GM10248 (cell line): ENCODE results near the gene SRPK2.

Experiments used
- CTCF ChIA-PET: fragments of 300-600 bp; sonication (Branson Sonifier 250); formaldehyde crosslinking; extraction: SDS; loops from one replicate; lab custom pipeline; 2021; ENCODE audit warnings: antibody characterized with exemption; lab: Yijun Ruan, JAX
- POLR2A ChIA-PET: fragments of 350-650 bp; sonication (Branson Sonifier 250); formaldehyde crosslinking; extraction: SDS; loops from one replicate; lab custom pipeline; 2020; ENCODE audit warnings: antibody characterized with exemption; lab: Yijun Ruan, JAX
- DNase-seq: peaks from one replicate; pipeline ENCODE4 v3.0.0; 2012; ENCODE audit errors: extremely low spot score
- CTCF ChIP-seq: IDR thresholded peaks from 2 replicates; pipeline ENCODE4 v1.5.1; 2012; ENCODE audit warnings: mild to moderate bottlenecking, low read depth; ENCODE audit errors: extremely low read depth, missing control alignments, control extremely low read depth

The SRPK2 gene

GRCh38 chr7:105219771-105220160, 169.0 kb downstream of the SRPK2 start:
- POLR2A ChIA-PET = no interaction called here
- DNase-seq = no peak
- TF ChIP-seq CTCF = no peak
- CTCF ChIA-PET = interaction anchor here (1.1 to 2.8 kb wide), 2 partner anchors 10 to 22 kb away, joined by 3 to 8 read pairs; no protein-coding TSS in a partner anchor

DNA sequence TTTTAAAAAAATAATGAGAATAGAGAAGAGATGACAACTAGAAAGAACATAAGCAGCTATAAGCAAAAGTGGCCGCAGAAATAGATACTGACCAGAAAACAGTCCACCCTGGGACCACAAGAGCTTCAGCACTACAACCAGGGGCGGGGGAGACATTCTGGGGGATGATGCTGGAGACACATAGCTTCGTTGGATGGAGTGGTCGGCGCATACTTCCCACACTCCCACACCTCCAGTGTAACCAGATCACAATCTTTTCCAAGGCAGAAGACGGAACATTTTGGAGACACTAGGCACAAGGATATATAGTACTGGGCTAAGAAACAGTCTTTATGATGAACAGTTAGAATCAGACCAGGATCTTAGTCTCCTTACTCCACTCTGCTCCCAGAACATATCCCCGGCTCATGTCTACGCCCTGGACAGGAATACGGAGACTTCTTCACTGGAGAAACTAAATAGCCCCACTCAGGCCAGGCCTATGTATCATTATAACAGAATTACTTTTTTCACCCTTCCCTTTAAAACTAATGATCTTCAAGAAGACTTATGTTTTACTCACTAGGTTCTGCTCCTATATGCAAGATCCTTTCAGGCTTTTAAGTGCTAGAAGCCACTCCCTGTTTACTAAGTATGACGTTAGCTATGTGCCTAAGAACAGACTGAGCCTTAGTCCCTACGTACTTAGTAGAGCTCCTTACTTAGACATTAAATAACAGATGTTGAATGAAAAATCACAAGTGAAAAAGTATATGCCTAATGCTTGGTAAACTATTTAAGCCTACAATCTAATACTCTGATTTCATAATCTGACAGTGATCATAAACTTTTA, 169.6 kb downstream of the SRPK2 start:
- ChIA-PET POLR2A (no interaction called here), CTCF (interaction anchor here (2.8 kb wide), 1 partner anchor 9 kb away, joined by 8 read pairs; no protein-coding TSS in a partner anchor)
- no peak for TF ChIP-seq CTCF
- DNase-seq = no peak

GRCh38 chr7:105218215-105218614, 170.5 kb downstream of the SRPK2 start:
- ChIA-PET POLR2A (no interaction called here), CTCF (interaction anchor here (2.8 kb wide), 1 partner anchor 8 kb away, joined by 8 read pairs; no protein-coding TSS in a partner anchor)
- DNase-seq = no peak
- no peak for TF ChIP-seq CTCF

GRCh38 chr7:105216786-105217185, 171.9 kb downstream of the SRPK2 start:
- ChIA-PET POLR2A (no interaction called here), CTCF (no interaction called here)
- no peak for TF ChIP-seq CTCF
- DNase-seq = no peak

DNA sequence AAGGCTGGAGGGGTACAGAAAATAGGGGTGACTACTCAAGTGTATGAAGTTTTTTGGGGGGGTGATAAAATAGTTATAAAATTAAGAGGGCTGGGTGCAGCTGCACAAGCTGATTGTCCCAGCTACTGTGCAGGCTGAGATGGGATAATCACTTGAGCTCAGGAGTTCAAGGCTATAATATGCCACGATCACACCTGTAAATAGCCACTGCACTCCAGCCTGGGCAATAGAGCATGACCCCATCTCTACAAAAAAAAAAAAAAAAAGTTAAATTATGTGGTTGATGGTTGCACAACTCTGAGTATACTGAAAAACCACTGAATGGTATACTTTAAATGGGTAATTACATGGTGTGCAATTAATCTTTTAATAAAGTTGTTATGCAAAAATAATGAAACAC, 172.9 kb downstream of the SRPK2 start:
- ChIA-PET POLR2A (no interaction called here), CTCF (no interaction called here)
- DNase-seq = no peak
- TF ChIP-seq CTCF = no peak

- DNase-seq = no peak
- TF ChIP-seq CTCF = no peak
- CTCF ChIA-PET = interaction anchor here (1.1 kb wide), 1 partner anchor 69 kb away, joined by 3 read pairs; no protein-coding TSS in a partner anchor
- POLR2A ChIA-PET = no interaction called here
These were observed 173.5 kb downstream of the SRPK2 start for GRCh38 chr7:105215182-105215581.
